ENCODE results near the gene CHD3. TPM values are rescaled to one million over a fixed set of nuclear protein-coding genes. Genes with fewer than 3 reads are reported as not detected.
A peak's percentile ranks its signal among the peaks of the same experiment; 100 is the strongest.

The CHD3 gene
- total RNA-seq, 1 donor from 2014 or later, result 128 TPM

GRCh38 chr17:7961421-7961820 lies 72.8 kb downstream of the CHD3 start:
- H3K36me3 ChIP-seq, result no peaks in the 10 kb centered on the region
- no peaks in the 10 kb centered on the region for H3K4me1 ChIP-seq
- no peaks in the 10 kb centered on the region for H3K9me3 ChIP-seq
- intact Hi-C loops (cut with DNase I), result no loop called here
- H3K4me3 ChIP-seq, result no peak overlapping the region
- no peaks in the 10 kb centered on the region for H3K27me3 ChIP-seq
- TF ChIP-seq POLR2AphosphoS5 (IDR thresholded peaks at IDR 0.05; ENCODE audit: insufficient read depth in 1 of 2, low read depth in 1 of 2), result no peak
- TF ChIP-seq POLR2A (IDR thresholded peaks at IDR 0.05), result no peak
- no peak for TF ChIP-seq CTCF (IDR thresholded peaks at IDR 0.05)
- H3K27ac ChIP-seq, result no peak overlapping the region
- no peak for DNase-seq (ENCODE audit: extremely low spot score in 2 of 2)

Small RNA genes within 50 kb of the gene (small RNA-seq; reads per million reads assigned to genes)
- 47.6 reads per million, percentile 96 among the genes with 10 or more reads in this experiment for gene SCARNA21

Other genes starting within 250 kb of the CHD3 start
- gene ATP1B2, start 237.9 kb upstream of the CHD3 start, total RNA-seq, result 2.7 TPM
- gene TP53, start 201.3 kb upstream of the CHD3 start, total RNA-seq, result 18.7 TPM
- gene WRAP53, start 200.3 kb upstream of the CHD3 start, total RNA-seq, result 7.6 TPM
- gene EFNB3, start 183.6 kb upstream of the CHD3 start, total RNA-seq, result 2.7 TPM
- 0.49 TPM for gene DNAH2, start 171.0 kb upstream of the CHD3 start, total RNA-seq
- 12.5 TPM for gene KDM6B, start 54.6 kb upstream of the CHD3 start, total RNA-seq
- 26.3 TPM for gene TMEM88, start 33.7 kb upstream of the CHD3 start, total RNA-seq
- gene NAA38, start 31.2 kb upstream of the CHD3 start, total RNA-seq, result 83.5 TPM
- 4.4 TPM for gene CYB5D1, start 30.8 kb upstream of the CHD3 start, total RNA-seq
- 2.9 TPM for gene RNF227, start 27.5 kb downstream of the CHD3 start, total RNA-seq
- gene KCNAB3, start 41.1 kb downstream of the CHD3 start, total RNA-seq, result 2.7 TPM
- 74.4 TPM for gene TRAPPC1, start 43.2 kb downstream of the CHD3 start, total RNA-seq
- gene CNTROB, start 43.4 kb downstream of the CHD3 start, total RNA-seq, result 20.9 TPM
- not detected for gene GUCY2D, start 113.8 kb downstream of the CHD3 start, total RNA-seq
- 28.7 TPM for gene ALOX15B, start 150.3 kb downstream of the CHD3 start, total RNA-seq
- gene ALOX12B, start 198.9 kb downstream of the CHD3 start, total RNA-seq, result 15.0 TPM
- gene ALOXE3, start 229.7 kb downstream of the CHD3 start, total RNA-seq, result 1.5 TPM
- not detected for gene HES7, start 235.3 kb downstream of the CHD3 start, total RNA-seq

Measured in vagina (tissue), 2 donors.